ENCODE measurements around the gene PNMT.
A peak's percentile ranks its signal among the peaks of the same experiment; 100 is the strongest.

The PNMT gene

GRCh38 chr17:39667945-39668924 is at the start of gene PNMT:
TSS of gene PNMT (plus strand) at chr17:39668453. CDS start at chr17:39668476, 23 bp downstream.
- intact Hi-C loops (cut with DNase I), result loop anchor here (5.0 kb wide), 1 partner anchor 36 kb away; no protein-coding TSS in a partner anchor
- peak in 39 of 42 donors; percentile 57 to 88 (median 76) for DNase-seq

GRCh38 chr17:39618956-39619785 is 49.1 kb upstream of the PNMT start:
- intact Hi-C loops (cut with DNase I), result no loop called here
- no peak for DNase-seq

GRCh38 chr17:39619786-39620101 is 48.5 kb upstream of the PNMT start:
- no peak for DNase-seq
- intact Hi-C loops (cut with DNase I), result loop anchor here (2.0 to 5.0 kb wide), 2 partner anchors 53 to 133 kb away; no protein-coding TSS in a partner anchor

- DNase-seq, result peak; percentile 80 to 97 (median 91)
- intact Hi-C loops (cut with DNase I), result loop anchor here (2.0 to 5.0 kb wide), 2 partner anchors 51 to 131 kb away; no protein-coding TSS in a partner anchor
These were observed 46.5 kb upstream of the PNMT start for GRCh38 chr17:39621523-39622379.

- DNase-seq, result no peak
- intact Hi-C loops (cut with DNase I), result loop anchor here (5.0 kb wide), 1 partner anchor 50 kb away; no protein-coding TSS in a partner anchor
These were observed 45.8 kb upstream of the PNMT start for GRCh38 chr17:39622380-39623006.

GRCh38 chr17:39623356-39623950 is 44.8 kb upstream of the PNMT start:
- intact Hi-C loops (cut with DNase I), result loop anchor here (5.0 kb wide), 1 partner anchor 49 kb away; no protein-coding TSS in a partner anchor
- peak; percentile 73 to 96 (median 92) for DNase-seq

- DNase-seq, result peak in 23 of 42 donors; percentile 35 to 83 (median 62)
- intact Hi-C loops (cut with DNase I), result loop anchor here (5.0 kb wide), 1 partner anchor 48 kb away; no protein-coding TSS in a partner anchor
These were observed 43.9 kb upstream of the PNMT start for GRCh38 chr17:39624313-39624712.

GRCh38 chr17:39625198-39625785 is 43.0 kb upstream of the PNMT start:
- DNase-seq, result no peak
- intact Hi-C loops (cut with DNase I), result no loop called here

GRCh38 chr17:39626171-39627046 is 41.8 kb upstream of the PNMT start, which contains the start of gene PPP1R1B:
TSS of gene PPP1R1B (plus strand) at chr17:39626952. CDS start at chr17:39627393, 441 bp downstream.
- intact Hi-C loops (cut with DNase I), result no loop called here
- DNase-seq, result peak; percentile 36 to 91 (median 78)

GRCh38 chr17:39627047-39627711 is 41.1 kb upstream of the PNMT start:
- no peak for DNase-seq
- intact Hi-C loops (cut with DNase I), result no loop called here

GRCh38 chr17:39627712-39628516 is 40.3 kb upstream of the PNMT start:
- intact Hi-C loops (cut with DNase I), result no loop called here
- DNase-seq, result no peak

GRCh38 chr17:39628655-39629493 is 39.4 kb upstream of the PNMT start:
- DNase-seq, result peak in 1 of 42 donors; percentile 34
- intact Hi-C loops (cut with DNase I), result no loop called here

GRCh38 chr17:39629494-39629880 is 38.8 kb upstream of the PNMT start:
- intact Hi-C loops (cut with DNase I), result no loop called here
- DNase-seq, result no peak

GRCh38 chr17:39629898-39630297 is 38.4 kb upstream of the PNMT start:
- intact Hi-C loops (cut with DNase I), result loop anchor here (5.0 kb wide), 1 partner anchor 37 kb away; the partner anchor contains the start of genes PNMT and TCAP
- DNase-seq, result no peak

Measured in head of caudate nucleus (tissue), 42 donors.